Activated CD8-positive, alpha-beta T cell treated with anti-CD3 and anti-CD28 coated beads for 36 hours (primary cell): ENCODE data around the gene ILDR2. TPM values are rescaled to one million over a fixed set of nuclear protein-coding genes. Genes with fewer than 3 reads are reported as not detected.

ENCODE experiments used
- ATAC-seq: fragments of 200-7000 bp; cut with Tn5 transposase; one replicate; pipeline ENCODE4 v1.10.0; 2021; ENCODE audit warnings: mild to moderate bottlenecking, moderate library complexity
- CTCF ChIA-PET: fragments of 350-600 bp; sonication (Branson Sonifier 250); formaldehyde crosslinking; loops from one replicate; lab custom pipeline; 2021; ENCODE audit warnings: antibody characterized with exemption; lab: Charles Lee
- POLR2A ChIA-PET: fragments of 350-600 bp; sonication (Branson Sonifier 250); formaldehyde crosslinking; loops from one replicate; lab custom pipeline; 2021; ENCODE audit warnings: antibody characterized with exemption; lab: Charles Lee
- DNase-seq: peaks from one replicate; pipeline ENCODE4 v3.0.0-alpha.2; 2020
- H3K27ac Mint-ChIP-seq: one replicate; pipeline ENCODE4 v1.8.0; 2021; ENCODE audit warnings: mild to moderate bottlenecking, mixed read lengths
- H3K27me3 Mint-ChIP-seq: one replicate; pipeline ENCODE4 v1.8.0; 2021; ENCODE audit warnings: mixed read lengths
- H3K36me3 Mint-ChIP-seq: one replicate; pipeline ENCODE4 v1.8.0; 2021; ENCODE audit warnings: low read depth, mixed read lengths
- H3K4me1 Mint-ChIP-seq: one replicate; pipeline ENCODE4 v1.8.0; 2021; ENCODE audit warnings: low read depth, mixed read lengths
- H3K4me3 Mint-ChIP-seq: one replicate; pipeline ENCODE4 v1.8.0; 2021; ENCODE audit warnings: mild to moderate bottlenecking, moderate library complexity, mixed read lengths
- H3K9me3 Mint-ChIP-seq: one replicate; pipeline ENCODE4 v1.8.0; 2021; ENCODE audit warnings: mixed read lengths
- CTCF ChIP-seq: fragments of 200-600 bp; IDR thresholded peaks from one replicate; pipeline ENCODE4 v1.8.0; 2022; ENCODE audit warnings: antibody characterized with exemption, mild to moderate bottlenecking
- intact Hi-C: fragments of 100-400 bp; cut with micrococcal nuclease; formaldehyde crosslinking; loops from one replicate; pipeline ENCODE4 v1.10.0; 2022
- total RNA-seq, 2 experiments: library from RNA; stranded (reverse); gene quantifications; one replicate each; pipeline ENCODE4 v1.2.3, GENCODE V29; 2021

Gene ILDR2
- total RNA-seq, 2 experiments from 2014 or later: 14.3 to 15.1 TPM

GRCh38 chr1:167012570-167012969 is 37.2 kb upstream of the ILDR2 start:
- no peak for ATAC-seq
- Mint-ChIP-seq H3K9me3 (peaks cover 1% of the 10 kb centered on the region), H3K27ac (no peak overlapping the region), H3K4me1 (peaks cover 19% of the 10 kb centered on the region), H3K27me3 (peaks cover 33% of the 10 kb centered on the region), H3K36me3 (no peaks in the 10 kb centered on the region), H3K4me3 (no peak overlapping the region)
- intact Hi-C loops: no loop called here
- no peak for TF ChIP-seq CTCF
- no peak for DNase-seq
- ChIA-PET POLR2A (no interaction called here), CTCF (interaction anchor here (1.5 to 1.6 kb wide), 2 partner anchors 41 to 103 kb away, joined by 3 to 4 read pairs; no protein-coding TSS in a partner anchor)

GRCh38 chr1:167011560-167012191 is 36.3 kb upstream of the ILDR2 start:
- peaks cover 19% of the 10 kb centered on the region for H3K4me1 Mint-ChIP-seq
- no peak overlapping the region for H3K27ac Mint-ChIP-seq
- no peak for DNase-seq
- ChIA-PET POLR2A (no interaction called here), CTCF (interaction anchor here (1.4 to 2.0 kb wide), 4 partner anchors 42 to 102 kb away, joined by 3 to 4 read pairs (median 4); no protein-coding TSS in a partner anchor)
- H3K9me3 Mint-ChIP-seq: peaks cover 1% of the 10 kb centered on the region
- ATAC-seq: no peak
- no peak overlapping the region for H3K4me3 Mint-ChIP-seq
- TF ChIP-seq CTCF: no peak
- no peaks in the 10 kb centered on the region for H3K36me3 Mint-ChIP-seq
- intact Hi-C loops: no loop called here
- H3K27me3 Mint-ChIP-seq: peaks cover 35% of the 10 kb centered on the region

GRCh38 chr1:167003711-167004110 is 28.4 kb upstream of the ILDR2 start:
- POLR2A ChIA-PET: interaction anchor here (0.6 kb wide), 1 partner anchor 26 kb away, joined by 3 read pairs; no protein-coding TSS in a partner anchor
- Mint-ChIP-seq H3K4me3 (no peak overlapping the region), H3K36me3 (no peaks in the 10 kb centered on the region), H3K27me3 (peaks cover 12% of the 10 kb centered on the region), H3K9me3 (peaks cover 12% of the 10 kb centered on the region), H3K27ac (no peak overlapping the region), H3K4me1 (peaks cover 8% of the 10 kb centered on the region)
- CTCF ChIA-PET: no interaction called here
- no peak for TF ChIP-seq CTCF
- intact Hi-C loops: no loop called here
- DNase-seq (no peak), ATAC-seq (no peak)

GRCh38 chr1:167002354-167002753 is 27.0 kb upstream of the ILDR2 start:
- Mint-ChIP-seq H3K4me3 (no peak overlapping the region), H3K27me3 (peaks cover 9% of the 10 kb centered on the region), H3K36me3 (no peaks in the 10 kb centered on the region), H3K9me3 (peaks cover 12% of the 10 kb centered on the region), H3K4me1 (peaks cover 8% of the 10 kb centered on the region), H3K27ac (no peak overlapping the region)
- intact Hi-C loops: no loop called here
- POLR2A ChIA-PET: no interaction called here
- ATAC-seq: no peak
- DNase-seq: no peak
- CTCF ChIA-PET: interaction anchor here (1.5 kb wide), 1 partner anchor 92 kb away, joined by 6 read pairs; no protein-coding TSS in a partner anchor
- TF ChIP-seq CTCF: no peak

GRCh38 chr1:167000546-167000945 is 25.2 kb upstream of the ILDR2 start:
- DNase-seq (no peak), ATAC-seq (no peak)
- intact Hi-C loops: no loop called here
- Mint-ChIP-seq H3K9me3 (peaks cover 12% of the 10 kb centered on the region), H3K36me3 (no peaks in the 10 kb centered on the region), H3K4me3 (no peak overlapping the region), H3K4me1 (peaks cover 8% of the 10 kb centered on the region), H3K27ac (no peak overlapping the region), H3K27me3 (peaks cover 13% of the 10 kb centered on the region)
- CTCF ChIA-PET: interaction anchor here (1.9 kb wide), 1 partner anchor 59 kb away, joined by 9 read pairs; no protein-coding TSS in a partner anchor
- TF ChIP-seq CTCF: no peak
- POLR2A ChIA-PET: interaction anchor here (0.6 kb wide), 1 partner anchor 1351 kb away, joined by 3 read pairs; no protein-coding TSS in a partner anchor
